A549 (cell line): ENCODE results near the gene SP100.

ENCODE experiments used
- EP300 ChIP-seq, 2 experiments: fragments of >200 bp; sonication (Bioruptor Twin); formaldehyde crosslinking; IDR thresholded peaks; 2 replicates in 1 of 2; 3 replicates in 1 of 2; pipeline ENCODE4 v1.6.1; 2016 to 2017
- POLR2A ChIP-seq: IDR thresholded peaks from 2 replicates; pipeline ENCODE4 v1.6.1; 2012; ENCODE audit warnings: mild to moderate bottlenecking, low read length
- ZFP36 ChIP-seq: fragments of 450-650 bp; IDR thresholded peaks from 2 replicates; pipeline ENCODE4 v1.6.1; 2014; ENCODE audit warnings: borderline replicate concordance; ENCODE audit not compliant: partially characterized antibody

DNA sequence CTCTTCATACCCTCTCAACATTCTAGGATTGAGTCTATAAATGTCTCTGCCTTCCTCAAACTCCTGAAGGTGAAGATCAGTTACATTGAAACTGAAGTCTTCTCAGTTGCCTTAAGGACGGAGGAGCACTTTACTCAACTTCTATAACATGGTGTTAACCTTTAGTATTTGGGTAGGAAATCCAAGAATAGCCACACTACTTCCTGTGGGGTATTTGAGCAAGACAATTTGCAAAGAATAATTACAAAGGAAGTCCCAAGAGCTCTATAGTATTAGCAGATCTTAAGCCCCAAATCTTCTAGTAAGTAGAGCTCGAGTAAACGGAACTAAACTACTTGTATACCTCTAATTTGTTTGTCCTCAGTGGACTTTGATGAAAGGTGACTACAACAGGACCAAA lies 80.9 kb downstream of the SP100 start:
- TF ChIP-seq EP300 (IDR thresholded peaks at IDR 0.05) = no peak
- TF ChIP-seq ZFP36 = no peak
- no peak for TF ChIP-seq POLR2A
